ENCODE results near the gene FSHR.

- TF ChIP-seq, protein P1, sequence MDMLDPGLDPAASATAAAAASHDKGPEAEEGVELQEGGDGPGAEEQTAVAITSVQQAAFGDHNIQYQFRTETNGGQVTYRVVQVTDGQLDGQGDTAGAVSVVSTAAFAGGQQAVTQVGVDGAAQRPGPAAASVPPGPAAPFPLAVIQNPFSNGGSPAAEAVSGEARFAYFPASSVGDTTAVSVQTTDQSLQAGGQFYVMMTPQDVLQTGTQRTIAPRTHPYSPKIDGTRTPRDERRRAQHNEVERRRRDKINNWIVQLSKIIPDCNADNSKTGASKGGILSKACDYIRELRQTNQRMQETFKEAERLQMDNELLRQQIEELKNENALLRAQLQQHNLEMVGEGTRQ (IDR thresholded peaks at IDR 0.05; ENCODE audit: low read length), result no peak
- TF ChIP-seq EZH2 (IDR thresholded peaks at IDR 0.05; ENCODE audit: low read depth, low read length, severe bottlenecking) (no peak), E2F6 (IDR thresholded peaks at IDR 0.05) (no peak), HDAC2 (IDR thresholded peaks at IDR 0.05; ENCODE audit: borderline replicate concordance in 1 of 2, low read depth in 2 of 2, low read length in 2 of 2) (no peak), SUZ12 (IDR thresholded peaks at IDR 0.05; ENCODE audit: low read length) (no peak), POLR2A (IDR thresholded peaks at IDR 0.05; ENCODE audit: control extremely low read depth in 1 of 2, low read depth in 2 of 2, low read length in 2 of 2) (no peak)
- TF ChIP-seq, protein P2, sequence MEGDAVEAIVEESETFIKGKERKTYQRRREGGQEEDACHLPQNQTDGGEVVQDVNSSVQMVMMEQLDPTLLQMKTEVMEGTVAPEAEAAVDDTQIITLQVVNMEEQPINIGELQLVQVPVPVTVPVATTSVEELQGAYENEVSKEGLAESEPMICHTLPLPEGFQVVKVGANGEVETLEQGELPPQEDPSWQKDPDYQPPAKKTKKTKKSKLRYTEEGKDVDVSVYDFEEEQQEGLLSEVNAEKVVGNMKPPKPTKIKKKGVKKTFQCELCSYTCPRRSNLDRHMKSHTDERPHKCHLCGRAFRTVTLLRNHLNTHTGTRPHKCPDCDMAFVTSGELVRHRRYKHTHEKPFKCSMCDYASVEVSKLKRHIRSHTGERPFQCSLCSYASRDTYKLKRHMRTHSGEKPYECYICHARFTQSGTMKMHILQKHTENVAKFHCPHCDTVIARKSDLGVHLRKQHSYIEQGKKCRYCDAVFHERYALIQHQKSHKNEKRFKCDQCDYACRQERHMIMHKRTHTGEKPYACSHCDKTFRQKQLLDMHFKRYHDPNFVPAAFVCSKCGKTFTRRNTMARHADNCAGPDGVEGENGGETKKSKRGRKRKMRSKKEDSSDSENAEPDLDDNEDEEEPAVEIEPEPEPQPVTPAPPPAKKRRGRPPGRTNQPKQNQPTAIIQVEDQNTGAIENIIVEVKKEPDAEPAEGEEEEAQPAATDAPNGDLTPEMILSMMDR (IDR thresholded peaks at IDR 0.05; ENCODE audit: control extremely low read depth in 1 of 3, insufficient read depth in 1 of 3, low read depth in 1 of 3, low read length in 3 of 3), result no peak
These were observed 176.2 kb downstream of the FSHR start for GRCh38 chr2:48978131-48978530.
